Measurements from ENCODE around the gene CATSPERE. TPM values are rescaled to one million over a fixed set of nuclear protein-coding genes. Genes with fewer than 3 reads are reported as not detected.
A peak's percentile ranks its signal among the peaks of the same experiment; 100 is the strongest.

CATSPERE gene
- total and polyA plus RNA-seq, 2 donors: 0.76 to 1.3 TPM

- 81% methylated on average over 6 of the region's 6 CpGs for WGBS
- Histone ChIP-seq H3K4me1 (ENCODE audit: control insufficient read depth in 2 of 2, insufficient read depth in 2 of 2, low read length in 2 of 2) (no peaks in the 10 kb centered on the region), H3K4me3 (ENCODE audit: low read length in 2 of 2) (no peak overlapping the region), H3K27ac (ENCODE audit: low read depth in 1 of 2, low read length in 1 of 2) (no peak overlapping the region), H3K36me3 (ENCODE audit: control insufficient read depth in 2 of 2, insufficient read depth in 2 of 2, low read length in 1 of 2) (no peaks in the 10 kb centered on the region), H3K27me3 (ENCODE audit: control insufficient read depth in 2 of 2, insufficient read depth in 1 of 2, low read length in 1 of 2) (no peaks in the 10 kb centered on the region), H3K9me3 (ENCODE audit: control insufficient read depth in 2 of 2, insufficient read depth in 1 of 2, low read length in 1 of 2) (no peaks in the 10 kb centered on the region)
- no peak for DNase-seq (ENCODE audit: low read depth in 6 of 9, low spot score in 9 of 9)
Observed at GRCh38 chr1:244645890-244646289, 184.8 kb downstream of the CATSPERE start.

- no peak for DNase-seq (ENCODE audit: low read depth in 6 of 9, low spot score in 9 of 9)
- Histone ChIP-seq H3K4me3 (ENCODE audit: low read length in 2 of 2) (no peak overlapping the region), H3K27ac (ENCODE audit: low read depth in 1 of 2, low read length in 1 of 2) (no peak overlapping the region), H3K27me3 (ENCODE audit: control insufficient read depth in 2 of 2, insufficient read depth in 1 of 2, low read length in 1 of 2) (no peaks in the 10 kb centered on the region), H3K36me3 (ENCODE audit: control insufficient read depth in 2 of 2, insufficient read depth in 2 of 2, low read length in 1 of 2) (no peaks in the 10 kb centered on the region), H3K4me1 (ENCODE audit: control insufficient read depth in 2 of 2, insufficient read depth in 2 of 2, low read length in 2 of 2) (peaks cover 4 to 7% of the 10 kb centered on the region in 2 donors), H3K9me3 (ENCODE audit: control insufficient read depth in 2 of 2, insufficient read depth in 1 of 2, low read length in 1 of 2) (no peaks in the 10 kb centered on the region)
- WGBS: 95% methylated on average over 6 of the region's 6 CpGs
Observed at GRCh38 chr1:244647819-244648218, 186.7 kb downstream of the CATSPERE start.

GRCh38 chr1:244651956-244652622, 191.0 kb downstream of the CATSPERE start:
- H3K27ac ChIP-seq (ENCODE audit: low read depth in 1 of 2, low read length in 1 of 2): peak overlapping the region; percentile 27 to 87
- H3K27me3 ChIP-seq (ENCODE audit: control insufficient read depth in 2 of 2, insufficient read depth in 1 of 2, low read length in 1 of 2): no peaks in the 10 kb centered on the region
- no peaks in the 10 kb centered on the region for H3K9me3 ChIP-seq (ENCODE audit: control insufficient read depth in 2 of 2, insufficient read depth in 1 of 2, low read length in 1 of 2)
- peak overlapping the region; percentile 51 to 86 for H3K4me3 ChIP-seq (ENCODE audit: low read length in 2 of 2)
- no peak for DNase-seq (ENCODE audit: low read depth in 6 of 9, low spot score in 9 of 9)
- peaks cover 10 to 15% of the 10 kb centered on the region in 2 donors for H3K4me1 ChIP-seq (ENCODE audit: control insufficient read depth in 2 of 2, insufficient read depth in 2 of 2, low read length in 2 of 2)
- peaks cover 4% of the 10 kb centered on the region in 2 donors for H3K36me3 ChIP-seq (ENCODE audit: control insufficient read depth in 2 of 2, insufficient read depth in 2 of 2, low read length in 1 of 2)
- 53% methylated on average over 15 of the region's 15 CpGs for WGBS

- peak; percentile 90 to 99 (median 99) for DNase-seq (ENCODE audit: low read depth in 6 of 9, low spot score in 9 of 9)
- Histone ChIP-seq H3K9me3 (ENCODE audit: control insufficient read depth in 2 of 2, insufficient read depth in 1 of 2, low read length in 1 of 2) (no peaks in the 10 kb centered on the region), H3K27ac (ENCODE audit: low read depth in 1 of 2, low read length in 1 of 2) (peak within 1 kb of the TSS; percentile 76 to 95), H3K4me3 (ENCODE audit: low read length in 2 of 2) (peak within 1 kb of the TSS; percentile 86 to 92), H3K36me3 (ENCODE audit: control insufficient read depth in 2 of 2, insufficient read depth in 2 of 2, low read length in 1 of 2) (peaks cover 11% of the 10 kb centered on the region in 2 donors), H3K27me3 (ENCODE audit: control insufficient read depth in 2 of 2, insufficient read depth in 1 of 2, low read length in 1 of 2) (no peaks in the 10 kb centered on the region), H3K4me1 (ENCODE audit: control insufficient read depth in 2 of 2, insufficient read depth in 2 of 2, low read length in 2 of 2) (peaks cover 10 to 15% of the 10 kb centered on the region in 2 donors)
- under 1% methylated on average over 81 of the region's 81 CpGs for WGBS
Observed at GRCh38 chr1:244652623-244653438, 191.8 kb downstream of the CATSPERE start, which contains the start of gene DESI2. TSS of gene DESI2 (plus strand) at chr1:244653126. CDS start at chr1:244653314, 188 bp downstream.

- peaks cover 14 to 15% of the 10 kb centered on the region in 2 donors for H3K4me1 ChIP-seq (ENCODE audit: control insufficient read depth in 2 of 2, insufficient read depth in 2 of 2, low read length in 2 of 2)
- H3K27ac ChIP-seq (ENCODE audit: low read depth in 1 of 2, low read length in 1 of 2): peak overlapping the region; percentile 76 to 95
- H3K4me3 ChIP-seq (ENCODE audit: low read length in 2 of 2): peak overlapping the region; percentile 86 to 92
- peak in 6 of 9 donors; percentile 6 to 52 (median 24) for DNase-seq (ENCODE audit: low read depth in 6 of 9, low spot score in 9 of 9)
- H3K9me3 ChIP-seq (ENCODE audit: control insufficient read depth in 2 of 2, insufficient read depth in 1 of 2, low read length in 1 of 2): no peaks in the 10 kb centered on the region
- peaks cover 11 to 18% of the 10 kb centered on the region in 2 donors for H3K36me3 ChIP-seq (ENCODE audit: control insufficient read depth in 2 of 2, insufficient read depth in 2 of 2, low read length in 1 of 2)
- WGBS: under 1% methylated on average over 34 of the region's 34 CpGs
- H3K27me3 ChIP-seq (ENCODE audit: control insufficient read depth in 2 of 2, insufficient read depth in 1 of 2, low read length in 1 of 2): no peaks in the 10 kb centered on the region
Observed at GRCh38 chr1:244653439-244654107, 192.5 kb downstream of the CATSPERE start.

- 15% methylated on average over 8 of the region's 8 CpGs for WGBS
- Histone ChIP-seq H3K9me3 (ENCODE audit: control insufficient read depth in 2 of 2, insufficient read depth in 1 of 2, low read length in 1 of 2) (no peaks in the 10 kb centered on the region), H3K4me1 (ENCODE audit: control insufficient read depth in 2 of 2, insufficient read depth in 2 of 2, low read length in 2 of 2) (peaks cover 14 to 15% of the 10 kb centered on the region in 2 donors), H3K27ac (ENCODE audit: low read depth in 1 of 2, low read length in 1 of 2) (peak overlapping the region in 1 of 2 donors; percentile 76), H3K27me3 (ENCODE audit: control insufficient read depth in 2 of 2, insufficient read depth in 1 of 2, low read length in 1 of 2) (no peaks in the 10 kb centered on the region), H3K4me3 (ENCODE audit: low read length in 2 of 2) (peak overlapping the region; percentile 86 to 92), H3K36me3 (ENCODE audit: control insufficient read depth in 2 of 2, insufficient read depth in 2 of 2, low read length in 1 of 2) (peaks cover 11 to 21% of the 10 kb centered on the region in 2 donors)
- peak in 6 of 9 donors; percentile 2 to 45 (median 12) for DNase-seq (ENCODE audit: low read depth in 6 of 9, low spot score in 9 of 9)
Observed at GRCh38 chr1:244654108-244655038, 193.3 kb downstream of the CATSPERE start.

GRCh38 chr1:244655186-244655585, 194.1 kb downstream of the CATSPERE start:
- H3K9me3 ChIP-seq (ENCODE audit: control insufficient read depth in 2 of 2, insufficient read depth in 1 of 2, low read length in 1 of 2): no peaks in the 10 kb centered on the region
- no peaks in the 10 kb centered on the region for H3K27me3 ChIP-seq (ENCODE audit: control insufficient read depth in 2 of 2, insufficient read depth in 1 of 2, low read length in 1 of 2)
- peaks cover 14 to 26% of the 10 kb centered on the region in 2 donors for H3K36me3 ChIP-seq (ENCODE audit: control insufficient read depth in 2 of 2, insufficient read depth in 2 of 2, low read length in 1 of 2)
- H3K4me3 ChIP-seq (ENCODE audit: low read length in 2 of 2): no peak overlapping the region
- 97% methylated on average over 1 of the region's 1 CpG for WGBS
- no peak for DNase-seq (ENCODE audit: low read depth in 6 of 9, low spot score in 9 of 9)
- H3K4me1 ChIP-seq (ENCODE audit: control insufficient read depth in 2 of 2, insufficient read depth in 2 of 2, low read length in 2 of 2): peaks cover 14 to 15% of the 10 kb centered on the region in 2 donors
- H3K27ac ChIP-seq (ENCODE audit: low read depth in 1 of 2, low read length in 1 of 2): no peak overlapping the region

GRCh38 chr1:244657421-244657820, 196.3 kb downstream of the CATSPERE start:
- DNase-seq (ENCODE audit: low read depth in 6 of 9, low spot score in 9 of 9): no peak
- peaks cover 14 to 29% of the 10 kb centered on the region in 2 donors for H3K36me3 ChIP-seq (ENCODE audit: control insufficient read depth in 2 of 2, insufficient read depth in 2 of 2, low read length in 1 of 2)
- H3K4me1 ChIP-seq (ENCODE audit: control insufficient read depth in 2 of 2, insufficient read depth in 2 of 2, low read length in 2 of 2): peaks cover 8 to 11% of the 10 kb centered on the region in 2 donors
- H3K9me3 ChIP-seq (ENCODE audit: control insufficient read depth in 2 of 2, insufficient read depth in 1 of 2, low read length in 1 of 2): no peaks in the 10 kb centered on the region
- no peak overlapping the region for H3K27ac ChIP-seq (ENCODE audit: low read depth in 1 of 2, low read length in 1 of 2)
- WGBS: 97% methylated on average over 3 of the region's 3 CpGs
- H3K27me3 ChIP-seq (ENCODE audit: control insufficient read depth in 2 of 2, insufficient read depth in 1 of 2, low read length in 1 of 2): no peaks in the 10 kb centered on the region
- H3K4me3 ChIP-seq (ENCODE audit: low read length in 2 of 2): no peak overlapping the region
